ENCODE measurements around the gene PLCD1. TPM values are rescaled to one million over a fixed set of nuclear protein-coding genes. Genes with fewer than 3 reads are reported as not detected.

PLCD1 gene
- total RNA-seq, 1 experiment from 2014 or later: 27.1 TPM

DNA sequence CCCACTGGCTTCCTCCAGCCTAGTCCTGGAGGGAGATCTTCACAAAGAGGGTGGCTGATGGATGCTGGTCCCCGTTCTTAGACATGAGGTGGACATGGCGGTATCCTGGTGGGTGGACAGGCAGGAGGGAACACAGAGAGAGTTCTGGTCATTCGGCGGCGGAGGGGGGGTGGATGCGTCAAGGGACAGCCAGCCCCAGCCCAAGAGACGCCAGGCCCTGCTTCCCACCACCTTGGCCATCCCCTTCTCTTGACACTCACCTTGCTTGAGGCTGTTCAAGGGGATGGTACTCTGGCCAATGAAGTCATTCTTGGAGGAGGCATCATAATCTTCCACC is 21.7 kb downstream of the PLCD1 start:
- H2AFZ ChIP-seq (ENCODE audit: low read length): no peak overlapping the region
- no peak overlapping the region for H2BK20ac ChIP-seq (ENCODE audit: low read depth, low read length, poor library complexity, severe bottlenecking)
- H3K4me3 Mint-ChIP-seq: no peak overlapping the region
- peaks cover 7 to 8% of the 10 kb centered on the region in 2 experiments for H3K4me1 Mint-ChIP-seq
- peaks cover 0 to 17% (median 16%) of the 10 kb centered on the region in 3 experiments; a peak in 6 of 7 replicates for H3K36me3 Mint-ChIP-seq (ENCODE audit: insufficient read depth in 1 of 3, low read depth in 3 of 3)
- TF ChIP-seq, protein P1, sequence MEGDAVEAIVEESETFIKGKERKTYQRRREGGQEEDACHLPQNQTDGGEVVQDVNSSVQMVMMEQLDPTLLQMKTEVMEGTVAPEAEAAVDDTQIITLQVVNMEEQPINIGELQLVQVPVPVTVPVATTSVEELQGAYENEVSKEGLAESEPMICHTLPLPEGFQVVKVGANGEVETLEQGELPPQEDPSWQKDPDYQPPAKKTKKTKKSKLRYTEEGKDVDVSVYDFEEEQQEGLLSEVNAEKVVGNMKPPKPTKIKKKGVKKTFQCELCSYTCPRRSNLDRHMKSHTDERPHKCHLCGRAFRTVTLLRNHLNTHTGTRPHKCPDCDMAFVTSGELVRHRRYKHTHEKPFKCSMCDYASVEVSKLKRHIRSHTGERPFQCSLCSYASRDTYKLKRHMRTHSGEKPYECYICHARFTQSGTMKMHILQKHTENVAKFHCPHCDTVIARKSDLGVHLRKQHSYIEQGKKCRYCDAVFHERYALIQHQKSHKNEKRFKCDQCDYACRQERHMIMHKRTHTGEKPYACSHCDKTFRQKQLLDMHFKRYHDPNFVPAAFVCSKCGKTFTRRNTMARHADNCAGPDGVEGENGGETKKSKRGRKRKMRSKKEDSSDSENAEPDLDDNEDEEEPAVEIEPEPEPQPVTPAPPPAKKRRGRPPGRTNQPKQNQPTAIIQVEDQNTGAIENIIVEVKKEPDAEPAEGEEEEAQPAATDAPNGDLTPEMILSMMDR (conservative IDR thresholded peaks at IDR 0.05): no peak
- H3K4ac ChIP-seq (ENCODE audit: low read depth, low read length): no peak overlapping the region
- H4K20me1 ChIP-seq (ENCODE audit: control insufficient read depth, insufficient read depth, insufficient read length): no peaks in the 10 kb centered on the region
- no peak overlapping the region for H3T11ph ChIP-seq (ENCODE audit: low read length)
- H3K27ac ChIP-seq (ENCODE audit: insufficient read length, low read depth, low read length): no peak overlapping the region
- H3K4me2 ChIP-seq (ENCODE audit: insufficient read depth, insufficient read length, low read length): no peak overlapping the region
- H2BK15ac ChIP-seq (ENCODE audit: low read depth, low read length): no peak overlapping the region
- no peak overlapping the region for H3K9ac ChIP-seq (ENCODE audit: extremely low read depth, insufficient read length, low read length)
- H3K4me1 ChIP-seq (ENCODE audit: insufficient read depth, low read length): no peaks in the 10 kb centered on the region
- H3K9me3 ChIP-seq (ENCODE audit: control insufficient read depth, low read depth, low read length): no peaks in the 10 kb centered on the region
- H3K14ac ChIP-seq (ENCODE audit: insufficient read depth, low read length): no peak overlapping the region
- no peaks in the 10 kb centered on the region for H3K79me1 ChIP-seq (ENCODE audit: insufficient read depth, low read depth, low read length, poor library complexity, severe bottlenecking)
- no peaks in the 10 kb centered on the region for H3K27me3 Mint-ChIP-seq (ENCODE audit: low read depth)
- WGBS (ENCODE audit: extremely low coverage, insufficient read length, low lambda C conversion rate): no CpG with 5 or more reads among the region's 7 CpGs
- H3K27ac Mint-ChIP-seq: no peak overlapping the region; a peak in 1 of 7 replicates
- no peak overlapping the region for H4K5ac ChIP-seq (ENCODE audit: insufficient read length, low read depth, low read length)
- no peak overlapping the region for H2BK5ac ChIP-seq (ENCODE audit: insufficient read length, low read length)
- H3K18ac ChIP-seq (ENCODE audit: insufficient read length, low read depth, low read length): no peak overlapping the region
- no peak overlapping the region for H4K8ac ChIP-seq (replicated peaks; ENCODE audit: insufficient read length, low read depth, low read length)
- no peaks in the 10 kb centered on the region for H3K79me2 ChIP-seq (ENCODE audit: insufficient read depth, low read length)
- H3K56ac ChIP-seq (ENCODE audit: insufficient read length, low read depth, low read length): no peak overlapping the region
- no peak overlapping the region for H3K23ac ChIP-seq (ENCODE audit: insufficient read length, low read depth, low read length)
- H3K23me2 ChIP-seq (ENCODE audit: insufficient read length, low read depth, low read length, poor library complexity, severe bottlenecking): no peaks in the 10 kb centered on the region
- no peak overlapping the region for H4K91ac ChIP-seq (ENCODE audit: insufficient read length, low read depth, low read length)
- H2AK5ac ChIP-seq (ENCODE audit: insufficient read length, low read length): no peak overlapping the region
- no peaks in the 10 kb centered on the region for H3K27me3 ChIP-seq (ENCODE audit: insufficient read depth, low read length)
- no peaks in the 10 kb centered on the region; a peak in 1 of 5 replicates for H3K9me3 Mint-ChIP-seq
- no peak overlapping the region for H2BK120ac ChIP-seq (ENCODE audit: low read depth, low read length, poor library complexity, severe bottlenecking)
- no peak overlapping the region for H2BK12ac ChIP-seq (ENCODE audit: insufficient read length, low read depth, low read length)
- DNase-seq: no peak

Data from H9 (cell line).